CD4-positive, alpha-beta T cell treated with Interferon gamma for 1 hour (primary cell): ENCODE data around the gene MTERF4.

Source experiments
- DNase-seq: peaks from one replicate; pipeline ENCODE4 v3.0.0-alpha.2; 2020

Gene MTERF4

GRCh38 chr2:241068942-241069810 is 32.9 kb downstream of the MTERF4 start:
- no peak for DNase-seq

DNA sequence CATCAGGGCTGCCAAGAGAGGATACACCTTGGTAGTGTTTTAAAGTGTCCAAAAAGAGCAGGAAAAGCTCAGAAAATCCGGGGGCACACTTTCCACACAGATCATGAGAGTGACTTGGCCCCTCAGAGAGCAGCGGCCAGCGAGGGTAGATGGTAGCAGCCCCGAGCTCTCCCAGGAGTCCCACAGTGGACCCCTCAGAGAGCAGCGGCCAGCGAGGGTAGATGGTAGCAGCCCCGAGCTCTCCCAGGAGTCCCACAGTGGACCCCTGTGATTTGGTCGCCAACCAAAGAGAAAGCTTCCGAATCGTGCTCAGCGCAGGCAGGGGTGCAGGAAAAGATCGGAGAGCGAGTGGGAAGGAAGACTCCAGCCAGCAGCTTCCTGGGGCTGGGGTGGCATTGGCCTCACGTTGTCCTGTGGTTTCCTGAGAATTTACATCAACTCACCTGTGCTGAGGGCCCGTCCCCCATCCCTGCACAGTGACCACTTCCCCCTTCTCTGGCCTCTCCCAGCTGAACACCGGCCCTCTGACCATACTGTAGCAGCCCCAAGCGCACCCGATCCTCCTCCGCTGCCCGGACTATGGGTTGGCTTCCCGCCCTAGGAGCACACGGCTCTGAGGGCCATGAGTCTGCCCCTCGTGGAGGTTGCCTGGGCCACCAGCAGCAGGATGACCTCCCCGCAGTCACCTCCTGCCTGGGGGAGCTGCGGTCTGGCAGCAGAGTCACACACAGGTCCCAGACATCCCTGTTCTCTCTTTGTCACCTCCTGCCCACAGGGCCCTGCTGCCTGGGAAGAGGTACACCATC is 33.7 kb downstream of the MTERF4 start:
- DNase-seq = no peak

GRCh38 chr2:241067501-241068135 is 34.5 kb downstream of the MTERF4 start:
- DNase-seq = no peak

GRCh38 chr2:241066893-241067341 is 35.2 kb downstream of the MTERF4 start:
- no peak for DNase-seq

DNA sequence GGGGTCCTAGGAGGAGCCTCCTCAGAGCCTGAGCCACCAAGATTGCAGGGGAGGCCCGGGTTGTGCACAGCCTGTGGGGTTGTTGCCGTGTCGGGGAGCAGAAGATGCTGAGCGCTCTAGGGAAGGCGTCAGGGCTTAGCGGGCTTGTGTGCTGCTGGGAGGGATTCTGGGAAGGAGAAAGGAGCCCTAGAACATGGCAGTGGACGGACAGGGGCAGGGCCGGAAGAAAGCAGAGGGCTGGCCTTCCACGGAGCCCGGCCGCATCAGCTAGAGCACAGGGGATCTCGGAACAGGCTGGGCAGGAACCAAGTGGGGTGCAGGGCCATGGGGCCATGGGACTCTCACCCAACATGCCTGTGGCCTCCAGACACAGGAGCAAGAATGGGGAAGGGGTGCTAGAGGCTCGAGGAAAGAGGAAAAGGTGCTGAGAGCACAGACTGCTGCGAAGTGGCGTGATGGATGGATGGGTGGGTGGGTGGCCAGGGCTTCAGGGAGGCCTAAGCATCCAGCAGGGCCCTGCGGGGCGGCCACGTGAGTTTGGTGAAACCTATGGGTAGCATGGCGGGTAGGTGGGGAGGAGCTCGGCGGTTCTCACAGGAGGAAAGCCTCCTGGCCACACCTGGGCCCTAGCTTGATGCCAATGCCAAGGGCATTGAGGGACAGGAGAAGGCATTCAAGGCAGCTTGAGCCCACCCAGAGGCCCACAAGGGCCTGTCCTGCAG is 35.8 kb downstream of the MTERF4 start:
- DNase-seq = no peak

GRCh38 chr2:241065355-241065803 is 36.7 kb downstream of the MTERF4 start:
- DNase-seq = no peak

DNA sequence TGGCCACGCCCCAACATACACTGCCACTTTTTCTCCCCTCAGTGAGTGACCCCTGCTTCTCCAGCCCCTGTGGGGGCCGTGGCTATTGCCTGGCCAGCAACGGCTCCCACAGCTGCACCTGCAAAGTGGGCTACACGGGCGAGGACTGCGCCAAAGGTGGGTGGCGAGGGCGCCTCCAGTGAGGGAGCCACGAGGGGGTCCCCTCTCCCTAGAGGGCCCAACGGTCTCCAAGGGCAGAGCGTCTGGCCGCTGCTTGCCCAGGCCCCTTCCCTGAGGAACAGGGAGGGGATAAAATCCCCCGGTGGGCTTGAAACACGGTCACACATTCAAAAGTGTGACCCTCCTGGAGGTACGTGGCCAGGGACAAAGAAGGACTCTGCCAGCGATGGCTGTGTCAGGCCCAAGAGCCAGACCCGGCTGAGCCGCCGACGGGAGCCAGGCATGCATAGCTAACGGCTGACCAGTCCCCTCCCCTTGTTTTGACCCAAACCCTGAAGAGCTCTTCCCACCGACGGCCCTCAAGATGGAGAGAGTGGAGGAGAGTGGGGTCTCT is 37.2 kb downstream of the MTERF4 start:
- no peak for DNase-seq

DNA sequence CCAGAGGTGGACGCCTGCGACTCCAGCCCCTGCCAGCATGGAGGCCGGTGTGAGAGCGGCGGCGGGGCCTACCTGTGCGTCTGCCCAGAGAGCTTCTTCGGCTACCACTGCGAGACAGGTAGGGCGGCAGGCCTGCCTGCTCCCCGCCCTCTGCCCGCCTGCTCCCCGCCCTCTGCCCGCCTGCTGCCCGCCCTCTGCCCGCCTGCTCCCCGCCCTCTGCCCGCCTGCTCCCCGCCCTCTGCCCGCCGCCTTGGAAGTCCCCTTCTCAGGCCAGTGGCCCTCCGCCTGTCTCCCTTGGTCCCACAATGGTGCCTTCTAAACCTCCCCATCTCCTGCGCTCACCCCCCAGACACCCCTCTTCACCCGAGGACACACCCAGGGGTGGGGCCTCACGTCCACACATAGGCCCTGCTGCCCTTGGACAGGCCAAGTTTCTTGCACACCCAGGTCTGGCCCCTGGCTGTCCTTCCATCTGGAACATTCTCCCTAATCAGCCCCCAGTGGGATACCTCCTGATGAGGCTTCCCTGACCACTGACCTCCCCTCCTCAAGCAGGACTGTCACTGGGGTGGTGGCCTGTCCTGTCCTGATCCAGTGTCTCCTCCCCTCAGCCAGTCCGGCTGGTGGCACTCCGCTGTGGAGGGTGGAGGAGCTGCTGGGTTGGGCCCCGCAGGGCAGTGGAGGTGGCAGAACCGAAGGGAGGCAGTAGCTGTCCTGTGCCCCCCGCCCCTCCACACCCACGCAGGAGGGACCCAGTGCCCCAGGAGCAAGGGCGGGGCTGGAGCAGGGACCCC is 37.9 kb downstream of the MTERF4 start:
- peak; percentile 55 for DNase-seq

DNA sequence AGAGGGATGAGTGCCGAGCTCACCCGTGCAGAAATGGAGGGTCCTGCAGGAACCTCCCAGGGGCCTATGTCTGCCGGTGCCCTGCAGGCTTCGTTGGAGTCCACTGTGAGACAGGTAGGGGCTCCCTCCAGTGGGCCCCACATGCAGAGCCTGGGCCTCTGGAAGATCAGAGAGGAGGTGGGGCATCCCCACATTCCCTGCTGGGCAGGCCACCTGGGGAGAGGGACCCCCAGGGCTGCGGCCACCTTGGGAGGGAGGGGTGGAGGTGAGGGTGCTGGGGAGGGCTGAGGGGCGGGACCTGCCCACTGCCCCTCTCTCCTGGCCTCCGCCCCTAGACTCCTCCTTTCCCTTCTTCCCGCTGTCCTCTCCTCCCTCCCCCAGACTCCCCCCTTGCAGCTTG is 38.5 kb downstream of the MTERF4 start:
- no peak for DNase-seq

GRCh38 chr2:241063093-241063551 is 39.0 kb downstream of the MTERF4 start:
- no peak for DNase-seq

DNA sequence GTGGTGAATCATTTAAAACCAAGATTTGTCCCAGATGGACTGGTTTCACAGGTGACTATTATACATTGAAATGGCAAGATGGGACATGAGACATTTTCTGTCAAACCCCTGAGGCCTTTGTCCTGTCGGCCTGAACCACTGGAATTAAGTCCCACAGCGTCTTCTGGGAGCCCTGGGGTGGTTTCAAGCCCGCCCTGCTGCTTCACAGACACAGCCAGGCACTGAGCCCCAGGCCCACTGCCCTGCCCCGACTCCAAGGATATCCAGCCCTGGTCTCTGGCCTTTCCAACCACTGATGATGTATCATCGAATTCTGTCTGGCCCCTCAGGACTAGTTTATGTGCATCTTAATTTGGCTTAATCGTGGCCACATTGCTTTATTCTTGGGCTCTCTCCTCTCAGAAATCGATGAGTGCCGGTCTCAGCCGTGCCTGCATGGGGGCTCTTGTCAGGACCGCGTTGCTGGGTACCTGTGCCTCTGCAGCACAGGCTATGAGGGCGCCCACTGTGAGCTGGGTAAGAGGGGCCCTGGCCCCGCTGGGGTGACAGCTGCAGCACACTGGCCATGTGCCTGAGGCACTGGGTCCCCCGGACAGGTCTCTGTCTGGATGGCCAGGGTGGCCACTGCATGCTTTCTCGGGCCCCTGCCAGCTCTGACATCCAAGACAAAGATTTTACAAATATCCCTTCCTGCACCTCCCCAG is 39.5 kb downstream of the MTERF4 start:
- no peak for DNase-seq

- DNase-seq = no peak
Measured at GRCh38 chr2:241061275-241061674, 40.8 kb downstream of the MTERF4 start.

DNA sequence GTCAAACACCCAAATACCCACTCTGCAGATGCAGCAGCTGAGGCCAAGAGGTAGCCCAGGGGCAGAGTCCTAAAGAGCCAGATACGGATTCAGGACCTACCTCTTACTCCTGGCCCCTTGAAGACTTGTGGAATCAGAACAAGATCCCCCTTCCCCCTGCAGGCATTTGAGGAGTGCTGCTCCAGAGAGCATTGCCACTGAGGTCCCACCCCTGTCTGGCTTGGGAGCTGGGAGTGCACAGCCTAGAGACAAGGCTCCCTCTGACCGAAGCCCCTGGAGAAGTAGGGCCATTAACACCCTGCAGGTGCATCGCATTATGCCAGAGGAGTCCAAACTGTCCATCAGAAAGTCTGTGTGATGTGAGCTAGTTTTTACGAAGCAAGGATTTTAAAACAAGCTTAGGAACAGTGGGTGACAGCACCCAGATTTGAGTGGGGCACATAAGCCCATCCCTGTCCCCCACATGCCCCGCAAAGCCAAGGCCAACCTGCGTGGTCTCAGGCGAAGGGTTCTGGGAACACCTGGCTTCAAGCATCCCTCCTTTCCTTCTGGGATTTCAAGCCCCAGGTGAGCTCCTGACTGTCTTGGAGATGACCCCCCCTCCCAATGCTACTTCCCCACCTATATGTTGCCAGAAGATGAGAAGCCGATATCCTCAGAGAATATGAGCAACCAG is 48.4 kb downstream of the MTERF4 start:
- no peak for DNase-seq

- no peak for DNase-seq
Measured at GRCh38 chr2:241052677-241053360, 49.3 kb downstream of the MTERF4 start.

- no peak for DNase-seq
Measured at GRCh38 chr2:241051578-241052487, 50.3 kb downstream of the MTERF4 start.

DNA sequence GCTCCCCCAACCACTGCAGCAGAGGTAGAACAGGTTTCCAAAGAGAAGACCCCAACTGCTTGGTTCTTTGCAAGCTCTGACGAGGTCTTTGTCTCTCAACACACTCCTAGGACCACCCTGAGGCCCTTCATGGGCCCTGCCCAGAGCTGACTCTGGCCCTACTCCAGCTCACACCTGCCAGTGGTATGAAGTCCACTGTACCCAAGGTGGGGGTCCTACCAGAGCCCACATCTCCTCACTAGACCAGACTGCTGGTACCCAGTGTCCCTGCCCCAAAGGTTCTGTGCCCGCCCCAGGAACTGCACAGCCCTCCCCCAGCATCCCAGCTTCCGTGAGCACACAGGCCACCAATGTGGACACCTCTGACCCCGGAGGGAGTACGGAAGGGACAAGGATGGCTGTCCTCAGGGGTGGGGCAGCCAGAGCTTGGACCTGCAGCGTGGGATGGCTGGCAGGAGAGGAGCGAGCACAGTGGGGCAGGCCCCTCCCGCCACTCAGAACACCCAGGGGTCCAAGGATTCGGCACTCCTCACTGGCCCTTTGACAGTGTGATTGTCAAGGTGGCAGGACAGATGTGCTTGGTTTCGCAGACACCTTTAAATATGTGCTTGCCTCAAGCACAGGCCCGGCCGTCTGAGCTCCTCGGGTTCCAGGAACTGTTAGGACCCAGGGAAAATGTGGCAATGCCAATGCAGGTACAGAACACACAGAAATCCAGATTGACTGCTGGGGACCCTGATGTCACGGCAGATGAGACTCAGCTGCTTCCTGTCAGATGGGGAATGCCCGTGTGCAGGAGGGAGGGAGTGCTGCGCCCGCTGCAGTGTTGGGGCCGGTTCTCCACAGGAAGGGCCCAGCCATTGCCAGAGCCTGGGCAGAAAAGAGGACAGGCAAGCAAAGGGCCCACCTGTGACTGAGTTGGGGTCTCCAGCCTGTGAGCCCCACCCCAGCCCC is 51.2 kb downstream of the MTERF4 start:
- no peak for DNase-seq
